Mesenchymal stem cell (in vitro differentiated cells and primary cell): ENCODE data around the gene EVA1C.

Source experiments
- DNase-seq: peaks from one replicate; pipeline ENCODE4 v3.0.0-alpha.2; 2013
- H2AFZ ChIP-seq: one replicate; pipeline ENCODE4 v1.6.1; 2013; ENCODE audit warnings: low read depth, mild to moderate bottlenecking, control low read depth, inconsistent platforms, low read length, moderate library complexity
- H2AK5ac ChIP-seq: 2 replicates; pipeline ENCODE4 v1.6.1; 2013; ENCODE audit warnings: low read length, moderate library complexity, mild to moderate bottlenecking, inconsistent platforms; ENCODE audit not compliant: severe bottlenecking
- H2BK120ac ChIP-seq: one replicate; pipeline ENCODE4 v1.6.1; 2013; ENCODE audit warnings: low read depth, mild to moderate bottlenecking, inconsistent platforms, low read length, moderate library complexity
- H2BK12ac ChIP-seq, 2 experiments: one replicate each; pipeline ENCODE4 v1.6.1; 2013; ENCODE audit warnings: inconsistent platforms in 2 of 2, low read length in 2 of 2, mild to moderate bottlenecking in 2 of 2, moderate library complexity in 2 of 2, control low read depth in 1 of 2
- H2BK15ac ChIP-seq: one replicate; pipeline ENCODE4 v1.6.1; 2013; ENCODE audit warnings: mild to moderate bottlenecking, low read depth, inconsistent platforms; ENCODE audit not compliant: poor library complexity, severe bottlenecking
- H2BK5ac ChIP-seq: 2 replicates; pipeline ENCODE4 v1.6.1; 2013; ENCODE audit warnings: low read depth, mild to moderate bottlenecking, low read length, control low read depth, inconsistent platforms; ENCODE audit not compliant: poor library complexity, severe bottlenecking
- H3K14ac ChIP-seq, 2 experiments: one replicate each; pipeline ENCODE4 v1.6.1; 2013; ENCODE audit warnings: inconsistent platforms in 2 of 2, low read length in 2 of 2, control low read depth in 1 of 2, mild to moderate bottlenecking in 1 of 2, moderate library complexity in 1 of 2
- H3K18ac ChIP-seq, 2 experiments: one replicate each; pipeline ENCODE4 v1.6.1; 2013; ENCODE audit warnings: inconsistent platforms in 2 of 2, low read length in 2 of 2, control low read depth in 1 of 2, low read depth in 1 of 2, mild to moderate bottlenecking in 1 of 2
- H3K23ac ChIP-seq, 2 experiments: one replicate each; pipeline ENCODE4 v1.6.1; 2013; ENCODE audit warnings: inconsistent platforms in 2 of 2, low read length in 2 of 2, mild to moderate bottlenecking in 2 of 2, moderate library complexity in 2 of 2, control low read depth in 1 of 2
- H3K27ac ChIP-seq: 2 replicates; pipeline ENCODE4 v1.5.1; 2013; ENCODE audit warnings: mild to moderate bottlenecking, moderate library complexity, low read length, control low read depth, inconsistent platforms; ENCODE audit not compliant: poor library complexity, severe bottlenecking
- H3K27me3 ChIP-seq, 2 experiments: 2 replicates each; pipeline versions ENCODE4 v1.6.1 to v1.7.0; 2013; ENCODE audit warnings: low read length in 2 of 2, mild to moderate bottlenecking in 2 of 2, moderate library complexity in 2 of 2, control low read depth in 1 of 2, inconsistent platforms in 1 of 2; ENCODE audit not compliant: control insufficient read depth in 1 of 2, insufficient read depth in 1 of 2
- H3K36me3 ChIP-seq, 2 experiments: 2 replicates each; pipeline versions ENCODE4 v1.6.1 to v1.7.0; 2013; ENCODE audit warnings: low read length in 2 of 2, control low read depth in 1 of 2, inconsistent platforms in 1 of 2, low read depth in 1 of 2, mild to moderate bottlenecking in 1 of 2; ENCODE audit not compliant: insufficient read depth in 2 of 2, control insufficient read depth in 1 of 2
- H3K4ac ChIP-seq, 2 experiments: one replicate each; pipeline ENCODE4 v1.6.1; 2013; ENCODE audit warnings: inconsistent platforms in 2 of 2, low read length in 2 of 2, mild to moderate bottlenecking in 2 of 2, moderate library complexity in 2 of 2, control low read depth in 1 of 2, low read depth in 1 of 2
- H3K4me1 ChIP-seq: 2 replicates; pipeline ENCODE4 v1.6.1; 2013; ENCODE audit warnings: low read depth, low read length, control low read depth; ENCODE audit not compliant: control insufficient read depth, insufficient read depth
- H3K4me2 ChIP-seq: 2 replicates; pipeline ENCODE4 v1.6.1; 2013; ENCODE audit warnings: low read length, mild to moderate bottlenecking, inconsistent platforms; ENCODE audit not compliant: poor library complexity, severe bottlenecking
- H3K4me3 ChIP-seq, 2 experiments: 2 replicates each; pipeline versions ENCODE4 v1.5.1 to v1.7.0; 2013; ENCODE audit warnings: low read length in 2 of 2, mild to moderate bottlenecking in 2 of 2, control low read depth in 1 of 2, low read depth in 1 of 2; ENCODE audit not compliant: insufficient read depth in 1 of 2
- H3K79me1 ChIP-seq: replicated peaks from 2 replicates; pipeline ENCODE4 v1.6.1; 2013; ENCODE audit warnings: mild to moderate bottlenecking, control low read depth, low read length, inconsistent platforms; ENCODE audit not compliant: poor library complexity, severe bottlenecking
- H3K9ac ChIP-seq: 2 replicates; pipeline ENCODE4 v1.7.0; 2013; ENCODE audit warnings: mild to moderate bottlenecking, low read length, moderate library complexity
- H3K9me3 ChIP-seq: 2 replicates; pipeline ENCODE4 v1.7.0; 2013; ENCODE audit warnings: mild to moderate bottlenecking, low read length; ENCODE audit not compliant: control insufficient read depth
- H4K8ac ChIP-seq: one replicate; pipeline ENCODE4 v1.6.1; 2013; ENCODE audit warnings: inconsistent platforms, mild to moderate bottlenecking, low read length, moderate library complexity
- H4K91ac ChIP-seq: one replicate; pipeline ENCODE4 v1.6.1; 2013; ENCODE audit warnings: mild to moderate bottlenecking, low read length, inconsistent platforms
- WGBS: methylation state at CpG from one replicate; pipeline ENCODE4 v1.1.7; 2013; ENCODE audit warnings: mixed read lengths; 5-methylcytosine and 5-hydroxymethylcytosine counted together

Gene EVA1C

GRCh38 chr21:32533611-32534010 is 121.1 kb downstream of the EVA1C start:
- DNase-seq = no peak
- Histone ChIP-seq H2BK5ac (no peak overlapping the region), H3K9me3 (no peaks in the 10 kb centered on the region), H3K27ac (no peak overlapping the region), H4K8ac (no peak overlapping the region), H3K4me1 (peaks cover 5% of the 10 kb centered on the region), H3K4me2 (no peak overlapping the region), H3K23ac (no peak overlapping the region), H3K9ac (no peak overlapping the region), H3K36me3 (no peaks in the 10 kb centered on the region), H2BK15ac (no peak overlapping the region), H3K18ac (no peak overlapping the region), H3K27me3 (no peaks in the 10 kb centered on the region), H3K79me1 (no peaks in the 10 kb centered on the region), H3K4ac (no peak overlapping the region), H3K14ac (no peak overlapping the region), H2BK120ac (no peak overlapping the region), H2AFZ (no peak overlapping the region), H3K4me3 (no peak overlapping the region), H2BK12ac (no peak overlapping the region), H2AK5ac (no peak overlapping the region), H4K91ac (no peak overlapping the region)
- WGBS = 91% methylated on average over 7 of the region's 7 CpGs

- H3K9me3 ChIP-seq = no peaks in the 10 kb centered on the region
- H2BK15ac ChIP-seq = no peak overlapping the region
- H3K27me3 ChIP-seq = no peaks in the 10 kb centered on the region
- peaks cover 5% of the 10 kb centered on the region for H3K4me1 ChIP-seq
- H2AK5ac ChIP-seq = no peak overlapping the region
- H4K8ac ChIP-seq = no peak overlapping the region
- no peak overlapping the region for H3K9ac ChIP-seq
- no peak overlapping the region for H2AFZ ChIP-seq
- H3K23ac ChIP-seq = no peak overlapping the region
- no peak overlapping the region for H2BK5ac ChIP-seq
- H3K79me1 ChIP-seq = no peaks in the 10 kb centered on the region
- H2BK120ac ChIP-seq = no peak overlapping the region
- H3K27ac ChIP-seq = no peak overlapping the region
- H3K4ac ChIP-seq = no peak overlapping the region
- no peak overlapping the region for H3K18ac ChIP-seq
- H3K4me2 ChIP-seq = no peak overlapping the region
- no peak for DNase-seq
- no peak overlapping the region for H2BK12ac ChIP-seq
- H4K91ac ChIP-seq = no peak overlapping the region
- no peak overlapping the region for H3K4me3 ChIP-seq
- no peaks in the 10 kb centered on the region for H3K36me3 ChIP-seq
- WGBS = 82% methylated on average over 6 of the region's 8 CpGs
- H3K14ac ChIP-seq = no peak overlapping the region
These were observed 121.6 kb downstream of the EVA1C start for GRCh38 chr21:32534113-32534512.

GRCh38 chr21:32535612-32536011 is 123.1 kb downstream of the EVA1C start:
- no peak overlapping the region for H3K4me2 ChIP-seq
- no peak overlapping the region for H4K91ac ChIP-seq
- WGBS = 89% methylated on average over 6 of the region's 7 CpGs
- no peak overlapping the region for H3K27ac ChIP-seq
- no peak overlapping the region for H3K4ac ChIP-seq
- no peak overlapping the region for H2AK5ac ChIP-seq
- no peak overlapping the region for H2BK12ac ChIP-seq
- H3K4me3 ChIP-seq = no peak overlapping the region
- H3K36me3 ChIP-seq = no peaks in the 10 kb centered on the region
- no peak overlapping the region for H4K8ac ChIP-seq
- H3K23ac ChIP-seq = no peak overlapping the region
- peaks cover 5% of the 10 kb centered on the region for H3K4me1 ChIP-seq
- no peak overlapping the region for H3K9ac ChIP-seq
- no peaks in the 10 kb centered on the region for H3K79me1 ChIP-seq
- no peak for DNase-seq
- no peak overlapping the region for H3K14ac ChIP-seq
- H3K27me3 ChIP-seq = no peaks in the 10 kb centered on the region
- no peak overlapping the region for H2BK15ac ChIP-seq
- no peak overlapping the region for H2AFZ ChIP-seq
- H2BK120ac ChIP-seq = no peak overlapping the region
- H2BK5ac ChIP-seq = no peak overlapping the region
- no peaks in the 10 kb centered on the region for H3K9me3 ChIP-seq
- H3K18ac ChIP-seq = no peak overlapping the region

- H3K4me2 ChIP-seq = no peak overlapping the region
- no peak overlapping the region for H2BK120ac ChIP-seq
- H3K36me3 ChIP-seq = no peaks in the 10 kb centered on the region
- WGBS = over 99% methylated on average over 3 of the region's 3 CpGs
- no peak for DNase-seq
- no peak overlapping the region for H3K23ac ChIP-seq
- no peaks in the 10 kb centered on the region for H3K9me3 ChIP-seq
- no peak overlapping the region for H4K8ac ChIP-seq
- no peak overlapping the region for H2BK12ac ChIP-seq
- H2AFZ ChIP-seq = no peak overlapping the region
- H3K27ac ChIP-seq = no peak overlapping the region
- no peak overlapping the region for H3K4ac ChIP-seq
- H3K4me3 ChIP-seq = no peak overlapping the region
- no peaks in the 10 kb centered on the region for H3K79me1 ChIP-seq
- no peak overlapping the region for H2BK15ac ChIP-seq
- H3K4me1 ChIP-seq = peaks cover 5% of the 10 kb centered on the region
- no peaks in the 10 kb centered on the region for H3K27me3 ChIP-seq
- no peak overlapping the region for H4K91ac ChIP-seq
- H3K14ac ChIP-seq = no peak overlapping the region
- H2BK5ac ChIP-seq = no peak overlapping the region
- H2AK5ac ChIP-seq = no peak overlapping the region
- no peak overlapping the region for H3K9ac ChIP-seq
- H3K18ac ChIP-seq = no peak overlapping the region
These were observed 125.0 kb downstream of the EVA1C start for GRCh38 chr21:32537569-32537881.
